Measurements from ENCODE around the gene INSYN2B. TPM values are rescaled to one million over a fixed set of nuclear protein-coding genes. Genes with fewer than 3 reads are reported as not detected.

The INSYN2B gene
- polyA plus RNA-seq, 1 experiment, result 2.0 TPM

DNA sequence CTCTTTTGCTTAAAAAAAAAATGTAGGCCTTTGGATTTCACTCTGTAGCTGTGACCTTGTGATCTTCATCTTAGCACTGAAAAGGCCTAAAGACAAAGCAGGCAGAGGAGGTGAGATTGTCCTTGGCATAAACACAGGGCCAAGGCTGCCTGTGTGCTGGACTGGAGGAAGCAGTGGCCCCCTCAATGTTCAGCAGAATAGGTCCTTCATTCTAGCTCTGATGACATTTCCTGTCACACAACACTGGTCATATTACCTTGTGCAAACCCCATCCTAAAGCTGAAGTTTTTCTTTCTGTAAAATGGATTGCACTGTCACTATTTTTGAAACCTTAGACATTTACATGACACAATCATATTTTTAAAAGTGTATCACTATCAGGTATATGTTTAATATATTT, 147.4 kb downstream of the INSYN2B start:
- TF ChIP-seq, protein P1, sequence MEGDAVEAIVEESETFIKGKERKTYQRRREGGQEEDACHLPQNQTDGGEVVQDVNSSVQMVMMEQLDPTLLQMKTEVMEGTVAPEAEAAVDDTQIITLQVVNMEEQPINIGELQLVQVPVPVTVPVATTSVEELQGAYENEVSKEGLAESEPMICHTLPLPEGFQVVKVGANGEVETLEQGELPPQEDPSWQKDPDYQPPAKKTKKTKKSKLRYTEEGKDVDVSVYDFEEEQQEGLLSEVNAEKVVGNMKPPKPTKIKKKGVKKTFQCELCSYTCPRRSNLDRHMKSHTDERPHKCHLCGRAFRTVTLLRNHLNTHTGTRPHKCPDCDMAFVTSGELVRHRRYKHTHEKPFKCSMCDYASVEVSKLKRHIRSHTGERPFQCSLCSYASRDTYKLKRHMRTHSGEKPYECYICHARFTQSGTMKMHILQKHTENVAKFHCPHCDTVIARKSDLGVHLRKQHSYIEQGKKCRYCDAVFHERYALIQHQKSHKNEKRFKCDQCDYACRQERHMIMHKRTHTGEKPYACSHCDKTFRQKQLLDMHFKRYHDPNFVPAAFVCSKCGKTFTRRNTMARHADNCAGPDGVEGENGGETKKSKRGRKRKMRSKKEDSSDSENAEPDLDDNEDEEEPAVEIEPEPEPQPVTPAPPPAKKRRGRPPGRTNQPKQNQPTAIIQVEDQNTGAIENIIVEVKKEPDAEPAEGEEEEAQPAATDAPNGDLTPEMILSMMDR (IDR thresholded peaks at IDR 0.05; ENCODE audit: insufficient read depth, low read depth, low read length), result no peak
- ChIA-PET CTCF (no interaction called here), POLR2A (no interaction called here)
- Histone ChIP-seq H3K27me3 (ENCODE audit: control insufficient read depth, insufficient read depth, low read length) (no peaks in the 10 kb centered on the region), H3K36me3 (ENCODE audit: control insufficient read depth, insufficient read depth, low read length) (no peaks in the 10 kb centered on the region), H3K4me3 (ENCODE audit: low read depth, low read length) (no peak overlapping the region)
- no peak for DNase-seq (ENCODE audit: low read depth)

DNA sequence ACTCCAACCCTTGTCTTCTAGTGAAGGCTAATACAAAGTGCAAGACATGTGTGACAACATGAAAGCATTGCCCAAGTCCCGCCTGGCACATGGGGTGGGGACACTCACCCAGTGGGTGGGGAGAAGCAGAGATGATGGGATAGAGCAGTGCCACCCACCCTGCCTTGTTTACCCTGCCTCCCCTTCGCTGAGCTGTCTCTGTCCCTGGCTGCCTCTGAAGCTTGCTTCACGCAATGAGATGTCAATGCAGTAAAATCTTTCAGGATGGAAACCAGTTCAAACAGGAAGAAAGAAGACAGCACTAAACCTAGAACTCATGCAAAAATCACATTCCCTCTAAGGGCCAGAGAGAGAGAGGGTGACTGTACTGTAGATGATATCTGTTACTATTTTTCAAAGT, 148.0 kb downstream of the INSYN2B start:
- no peaks in the 10 kb centered on the region for H3K27me3 ChIP-seq (ENCODE audit: control insufficient read depth, insufficient read depth, low read length)
- DNase-seq (ENCODE audit: low read depth), result no peak
- no peaks in the 10 kb centered on the region for H3K36me3 ChIP-seq (ENCODE audit: control insufficient read depth, insufficient read depth, low read length)
- POLR2A ChIA-PET, result no interaction called here
- TF ChIP-seq, protein P1 (IDR thresholded peaks at IDR 0.05; ENCODE audit: insufficient read depth, low read depth, low read length), result no peak
- CTCF ChIA-PET, result no interaction called here
- no peak overlapping the region for H3K4me3 ChIP-seq (ENCODE audit: low read depth, low read length)

DNA sequence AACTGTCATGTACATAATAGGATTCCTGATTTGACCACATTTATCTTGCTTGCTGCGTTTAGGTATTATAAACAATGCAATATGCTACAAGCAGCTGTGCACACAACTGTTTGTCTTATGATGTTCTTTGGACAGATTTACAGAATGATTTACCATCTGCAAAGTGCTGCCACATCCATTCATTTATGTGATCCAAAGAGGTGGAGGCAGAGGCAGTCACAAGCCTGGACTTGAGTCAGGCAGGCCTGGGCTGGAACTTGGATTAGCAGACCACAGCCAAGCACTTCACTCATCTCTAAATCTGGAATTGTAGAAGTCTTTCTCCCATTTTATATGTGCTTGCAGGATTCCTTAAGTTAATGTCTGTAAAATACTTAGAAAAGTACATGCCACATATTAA, 149.0 kb downstream of the INSYN2B start:
- DNase-seq (ENCODE audit: low read depth), result no peak
- Histone ChIP-seq H3K27me3 (ENCODE audit: control insufficient read depth, insufficient read depth, low read length) (no peaks in the 10 kb centered on the region), H3K36me3 (ENCODE audit: control insufficient read depth, insufficient read depth, low read length) (no peaks in the 10 kb centered on the region), H3K4me3 (ENCODE audit: low read depth, low read length) (no peak overlapping the region)
- ChIA-PET CTCF (no interaction called here), POLR2A (no interaction called here)
- TF ChIP-seq, protein P1 (IDR thresholded peaks at IDR 0.05; ENCODE audit: insufficient read depth, low read depth, low read length), result no peak

DNA sequence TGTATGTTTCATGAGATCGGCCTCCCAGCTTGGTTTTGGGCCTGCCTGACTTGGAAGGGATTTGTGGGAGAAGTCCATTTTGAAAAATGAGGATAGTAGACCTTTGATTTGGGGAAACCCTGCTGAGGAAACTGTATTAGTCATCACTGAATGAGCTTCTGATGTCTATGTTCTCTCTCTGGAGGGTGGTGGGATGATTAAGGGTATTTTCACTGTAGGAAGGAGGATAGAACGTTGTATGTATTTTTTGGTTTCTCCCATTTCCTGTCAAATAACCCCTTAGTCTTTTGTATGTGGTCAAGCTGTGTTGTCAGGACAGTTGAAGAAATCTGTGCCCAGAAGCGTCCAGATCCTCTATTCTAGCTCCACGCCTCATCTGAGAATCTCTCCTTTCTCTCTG, 151.9 kb downstream of the INSYN2B start:
- DNase-seq (ENCODE audit: low read depth), result no peak
- H3K4me3 ChIP-seq (ENCODE audit: low read depth, low read length), result no peak overlapping the region
- ChIA-PET CTCF (interaction anchor here (0.8 to 1.6 kb wide), 4 partner anchors 9 to 152 kb away, joined by 3 to 6 read pairs (median 3); partner anchors contain the start of gene INSYN2B), POLR2A (no interaction called here)
- H3K36me3 ChIP-seq (ENCODE audit: control insufficient read depth, insufficient read depth, low read length), result no peaks in the 10 kb centered on the region
- no peaks in the 10 kb centered on the region for H3K27me3 ChIP-seq (ENCODE audit: control insufficient read depth, insufficient read depth, low read length)
- TF ChIP-seq, protein P1 (IDR thresholded peaks at IDR 0.05; ENCODE audit: insufficient read depth, low read depth, low read length), result no peak

DNA sequence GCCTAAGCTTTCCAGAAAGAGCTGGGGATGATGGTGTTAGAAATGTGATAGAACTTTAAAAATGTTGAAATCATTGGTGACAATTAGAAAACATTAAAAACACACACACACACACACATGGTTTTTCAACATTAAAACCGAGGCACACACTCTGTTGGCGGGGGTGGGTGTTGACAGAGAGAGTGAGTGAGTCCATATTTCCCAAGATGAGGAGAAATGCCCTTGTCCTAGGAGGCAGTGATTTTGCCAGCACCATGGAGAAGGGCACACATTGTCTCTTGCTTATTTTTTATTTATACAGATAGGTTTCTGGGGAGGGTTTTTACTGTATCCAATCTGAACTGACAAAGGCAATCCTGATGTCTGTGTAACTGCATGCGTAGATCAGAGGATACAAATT, 152.5 kb downstream of the INSYN2B start:
- DNase-seq (ENCODE audit: low read depth), result no peak
- Histone ChIP-seq H3K4me3 (ENCODE audit: low read depth, low read length) (no peak overlapping the region), H3K36me3 (ENCODE audit: control insufficient read depth, insufficient read depth, low read length) (no peaks in the 10 kb centered on the region), H3K27me3 (ENCODE audit: control insufficient read depth, insufficient read depth, low read length) (no peaks in the 10 kb centered on the region)
- TF ChIP-seq, protein P1 (IDR thresholded peaks at IDR 0.05; ENCODE audit: insufficient read depth, low read depth, low read length), result no peak
- ChIA-PET CTCF (interaction anchor here (0.8 to 2.3 kb wide), 5 partner anchors 8 to 152 kb away, joined by 3 to 12 read pairs (median 3); partner anchors contain the start of gene INSYN2B), POLR2A (no interaction called here)

Data from BJ (cell line).